Measurements from ENCODE around the gene SYT5. TPM values are rescaled to one million over a fixed set of nuclear protein-coding genes. Genes with fewer than 3 reads are reported as not detected.

Gene SYT5
- total RNA-seq, 4 donors from 2014 or later: 0.48 to 9.6 (median 0.96) TPM; not detected in 1

GRCh38 chr19:55137915-55138314 is 42.2 kb downstream of the SYT5 start:
- in situ Hi-C loops (cut with MboI; ENCODE audit: low pct_ligation_motif_present in 1 of 4, low pct_unique_long_range_greater_than_20kb in 1 of 4, low sequenced_read_pairs in 3 of 4): loop anchor here in 2 of 4 donors (10.0 kb wide), 2 partner anchors 277 to 357 kb away; no protein-coding TSS in a partner anchor

GRCh38 chr19:55136399-55137102 is 43.5 kb downstream of the SYT5 start:
- DNase-seq: no peak
- 68% methylated on average over 17 of the region's 17 CpGs; no CpG with 5 or more reads in 1 of the 2 donors for WGBS, 2 donors (ENCODE audit: low coverage in 1 of 2)
- Histone ChIP-seq H3K36me3 (no peaks in the 10 kb centered on the region), H3K4me3 (no peak overlapping the region), H3K9me3 (no peaks in the 10 kb centered on the region), H3K27ac (no peak overlapping the region), H3K27me3 (peaks cover 86% of the 10 kb centered on the region), H3K4me1 (no peaks in the 10 kb centered on the region)
- TF ChIP-seq POLR2AphosphoS5 (IDR thresholded peaks at IDR 0.05): no peak
- no peak for TF ChIP-seq EP300 (IDR thresholded peaks at IDR 0.05; ENCODE audit: low read depth)
- TF ChIP-seq POLR2A (IDR thresholded peaks at IDR 0.05): no peak
- no peak for TF ChIP-seq CTCF (IDR thresholded peaks at IDR 0.05)
- in situ Hi-C loops (cut with MboI; ENCODE audit: low pct_ligation_motif_present in 1 of 4, low pct_unique_long_range_greater_than_20kb in 1 of 4, low sequenced_read_pairs in 3 of 4): loop anchor here in 2 of 4 donors (10.0 kb wide), 2 partner anchors 278 to 358 kb away; no protein-coding TSS in a partner anchor
- intact Hi-C loops (cut with DNase I; ENCODE audit: low total_unique reads): no loop called here

More at GRCh38 chr19:55137915-55138314, 42.2 kb downstream of the SYT5 start:
- 48 to 53% methylated on average over 3 to 9 of the region's 9 CpGs for WGBS, 2 donors (ENCODE audit: low coverage in 1 of 2)
- Histone ChIP-seq H3K4me1 (no peaks in the 10 kb centered on the region), H3K27me3 (peaks cover 89% of the 10 kb centered on the region), H3K9me3 (no peaks in the 10 kb centered on the region), H3K36me3 (no peaks in the 10 kb centered on the region), H3K27ac (no peak overlapping the region), H3K4me3 (no peak overlapping the region)
- no peak for DNase-seq
- intact Hi-C loops (cut with DNase I; ENCODE audit: low total_unique reads): no loop called here
- no peak for TF ChIP-seq EP300 (IDR thresholded peaks at IDR 0.05; ENCODE audit: low read depth)
- no peak for TF ChIP-seq POLR2A (IDR thresholded peaks at IDR 0.05)
- TF ChIP-seq POLR2AphosphoS5 (IDR thresholded peaks at IDR 0.05): no peak
- no peak for TF ChIP-seq CTCF (IDR thresholded peaks at IDR 0.05)

GRCh38 chr19:55134736-55135135 is 45.4 kb downstream of the SYT5 start:
- no peaks in the 10 kb centered on the region for H3K9me3 ChIP-seq
- H3K4me3 ChIP-seq: no peak overlapping the region
- no peak for DNase-seq
- H3K27ac ChIP-seq: no peak overlapping the region
- TF ChIP-seq POLR2AphosphoS5 (IDR thresholded peaks at IDR 0.05) (no peak), CTCF (IDR thresholded peaks at IDR 0.05) (no peak), POLR2A (IDR thresholded peaks at IDR 0.05) (no peak), EP300 (IDR thresholded peaks at IDR 0.05; ENCODE audit: low read depth) (no peak)
- in situ Hi-C loops (cut with MboI; ENCODE audit: low pct_ligation_motif_present in 1 of 4, low pct_unique_long_range_greater_than_20kb in 1 of 4, low sequenced_read_pairs in 3 of 4) (loop anchor here in 2 of 4 donors (10.0 kb wide), 2 partner anchors 280 to 360 kb away; no protein-coding TSS in a partner anchor), intact Hi-C loops (cut with DNase I; ENCODE audit: low total_unique reads) (no loop called here)
- no peaks in the 10 kb centered on the region for H3K36me3 ChIP-seq
- H3K4me1 ChIP-seq: no peaks in the 10 kb centered on the region
- 3% methylated on average over 3 of the region's 3 CpGs; no CpG with 5 or more reads in 1 of the 2 donors for WGBS, 2 donors (ENCODE audit: low coverage in 1 of 2)
- H3K27me3 ChIP-seq: peaks cover 84% of the 10 kb centered on the region

GRCh38 chr19:55133639-55134444 is 46.2 kb downstream of the SYT5 start:
- no peak for DNase-seq
- no peaks in the 10 kb centered on the region for H3K9me3 ChIP-seq
- peaks cover 86% of the 10 kb centered on the region for H3K27me3 ChIP-seq
- in situ Hi-C loops (cut with MboI; ENCODE audit: low pct_ligation_motif_present in 1 of 4, low pct_unique_long_range_greater_than_20kb in 1 of 4, low sequenced_read_pairs in 3 of 4): loop anchor here in 2 of 4 donors (10.0 kb wide), 2 partner anchors 281 to 361 kb away; no protein-coding TSS in a partner anchor
- no peak overlapping the region for H3K27ac ChIP-seq
- TF ChIP-seq POLR2AphosphoS5 (IDR thresholded peaks at IDR 0.05) (no peak), POLR2A (IDR thresholded peaks at IDR 0.05) (no peak), EP300 (IDR thresholded peaks at IDR 0.05; ENCODE audit: low read depth) (no peak), CTCF (IDR thresholded peaks at IDR 0.05) (no peak)
- H3K4me1 ChIP-seq: no peaks in the 10 kb centered on the region
- intact Hi-C loops (cut with DNase I; ENCODE audit: low total_unique reads): no loop called here
- WGBS, 2 donors (ENCODE audit: low coverage in 1 of 2): 57 to 68% methylated on average over 10 to 25 of the region's 25 CpGs
- H3K4me3 ChIP-seq: no peak overlapping the region
- H3K36me3 ChIP-seq: no peaks in the 10 kb centered on the region

Measured in transverse colon (tissue), 4 donors.